ENCODE data around the gene DLGAP4. TPM values are rescaled to one million over a fixed set of nuclear protein-coding genes. Genes with fewer than 3 reads are reported as not detected.

The DLGAP4 gene
- total and polyA plus RNA-seq, 9 of the 15 experiments (the other 6 are each of a cell fraction or from before 2014, with no cell fraction given) = 0.31 to 34.1 (median 4.5) TPM

GRCh38 chr20:36574366-36575135, 268.4 kb downstream of the DLGAP4 start (continued):
- TF ChIP-seq PREB (CRISPR knock-in tag; IDR thresholded peaks at IDR 0.05) (no peak), HNRNPLL (IDR thresholded peaks at IDR 0.05; ENCODE audit: low read depth, low read length, poor library complexity, severe bottlenecking) (peak; percentile 28), TAF9B (IDR thresholded peaks at IDR 0.05; ENCODE audit: partially characterized antibody) (peak; percentile 37), SMC3 (conservative IDR thresholded peaks at IDR 0.05; ENCODE audit: insufficient read depth, low read depth, low read length) (no peak), SUPT5H (IDR thresholded peaks at IDR 0.05) (peak; percentile 70), FOXP4 (CRISPR knock-in tag; IDR thresholded peaks at IDR 0.05; ENCODE audit: borderline replicate concordance) (no peak), CCAR2 (IDR thresholded peaks at IDR 0.05; ENCODE audit: low read depth, low read length) (no peak), E2F5 (CRISPR knock-in tag; IDR thresholded peaks at IDR 0.05) (0 out of 2 replicates have a peak, but pooled peaks have one; percentile 47), ZKSCAN8 (CRISPR knock-in tag; IDR thresholded peaks at IDR 0.05) (no peak), CXXC5 (CRISPR knock-in tag; IDR thresholded peaks at IDR 0.05) (peak; percentile 85), CREM (IDR thresholded peaks at IDR 0.05; ENCODE audit: low read depth) (no peak; the same call in 1 of the 2 replicates), ARID3B (CRISPR knock-in tag; IDR thresholded peaks at IDR 0.05; ENCODE audit: borderline replicate concordance) (no peak), ZNF644 (tag; IDR thresholded peaks at IDR 0.05; ENCODE audit: low read depth) (no peak), YY1 (IDR thresholded peaks at IDR 0.05; ENCODE audit: borderline replicate concordance in 1 of 3, control insufficient read depth in 1 of 3, extremely low read depth in 1 of 3, insufficient read depth in 3 of 3, insufficient read length in 1 of 3, insufficient replicate concordance in 2 of 3, low read depth in 1 of 3, low read length in 2 of 3) (peak in 1 of 3 experiments; percentile 48), ZBTB9 (CRISPR knock-in tag; IDR thresholded peaks at IDR 0.05) (no peak), TAF15 (IDR thresholded peaks at IDR 0.05; ENCODE audit: low read depth, low read length) (no peak), OTX1 (CRISPR knock-in tag; IDR thresholded peaks at IDR 0.05) (no peak), ELF4 (CRISPR knock-in tag; IDR thresholded peaks at IDR 0.05) (no peak)

Measured in K562 (cell line).